Measurements from ENCODE around the gene WNT7A. TPM values are rescaled to one million over a fixed set of nuclear protein-coding genes. Genes with fewer than 3 reads are reported as not detected.

Gene WNT7A
- total RNA-seq: not detected in 2 replicates

DNA sequence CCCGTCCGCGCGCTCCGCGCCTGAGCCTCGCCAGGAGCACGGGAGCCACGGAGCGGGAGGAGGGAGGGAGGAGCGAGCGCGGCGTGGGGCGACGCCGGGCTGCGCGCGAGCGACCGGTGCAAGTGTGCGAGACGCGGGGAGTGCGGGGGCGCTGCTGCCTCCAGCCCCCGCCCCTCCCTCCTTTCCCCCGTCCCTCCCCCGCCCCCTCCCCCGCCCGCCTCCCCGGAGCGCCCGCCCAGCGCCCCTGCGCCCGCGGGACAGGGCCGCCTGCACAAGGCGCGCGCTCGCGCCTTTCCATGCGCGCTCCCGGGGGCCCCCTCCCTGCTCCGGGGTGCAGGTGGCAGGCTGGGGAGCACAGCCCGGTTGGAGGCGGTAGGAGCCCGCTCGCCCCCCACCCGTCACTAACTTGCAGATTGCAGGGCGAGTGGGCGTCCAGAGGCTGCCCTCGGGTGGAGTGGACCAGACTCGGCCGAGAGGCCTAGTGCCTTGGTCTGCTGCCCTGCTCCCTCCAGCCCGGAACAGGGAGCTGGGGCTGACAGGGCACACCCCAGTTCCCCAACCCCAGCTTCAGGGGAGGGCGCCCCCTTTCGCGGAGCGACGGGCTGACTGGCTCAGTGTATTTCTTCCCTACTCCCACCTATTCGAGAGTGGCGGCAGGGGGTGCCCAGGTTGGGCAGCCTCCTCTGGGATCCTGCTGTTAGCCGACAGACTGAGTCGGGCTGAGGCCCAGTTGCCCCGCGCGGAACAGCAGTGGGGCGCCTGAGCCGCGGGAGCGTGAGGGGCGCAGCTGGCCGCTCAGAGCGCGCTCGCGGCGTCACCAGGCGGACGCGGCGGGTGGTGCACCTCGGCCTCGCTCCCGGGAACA lies at the start of gene WNT7A:
WNT7A (minus strand) TSS at position 126 of the 865 bp plus-strand sequence. CDS start 255 bp downstream, outside the sequence.

Other genes with a start within 250 kb of the WNT7A start
- 14.3 and 15.4 TPM in 2 replicates for gene CHCHD4, start 244.8 kb upstream of the WNT7A start, total RNA-seq
- 77.9 and 117 TPM in 2 replicates for gene TMEM43, start 245.0 kb upstream of the WNT7A start, total RNA-seq